ENCODE data around the gene SCRG1.

Gene SCRG1

GRCh38 chr4:173343832-173344397 lies 55.0 kb downstream of the SCRG1 start:
- TF ChIP-seq TCF4 (CRISPR knock-in tag; IDR thresholded peaks at IDR 0.05; ENCODE audit: borderline replicate concordance) (no peak), ZNF8 (CRISPR knock-in tag; IDR thresholded peaks at IDR 0.05) (no peak)
- no peak for ATAC-seq

DNA sequence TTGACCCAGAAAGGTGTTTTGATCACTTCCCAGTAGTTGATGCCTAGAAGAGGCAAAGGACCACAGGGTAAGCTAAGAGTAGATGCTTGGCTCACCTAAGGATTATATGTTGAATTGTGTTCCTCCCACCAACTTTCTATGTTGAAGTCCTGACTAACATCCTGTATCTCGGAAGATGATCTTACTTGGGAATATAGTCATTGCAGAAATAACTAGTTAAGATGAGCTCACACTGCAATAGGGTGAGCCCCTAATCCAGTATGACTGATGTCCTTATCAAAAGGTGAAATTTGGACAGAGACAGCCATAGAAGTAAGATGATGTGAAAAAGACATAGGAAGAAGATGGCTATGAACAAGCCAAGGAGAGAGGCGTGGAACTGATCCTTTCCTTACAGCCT lies 61.5 kb downstream of the SCRG1 start:
- TF ChIP-seq ZNF8 (CRISPR knock-in tag; IDR thresholded peaks at IDR 0.05) (no peak), TOX (CRISPR knock-in tag; IDR thresholded peaks at IDR 0.05; ENCODE audit: borderline replicate concordance) (no peak), BACH2 (CRISPR knock-in tag; IDR thresholded peaks at IDR 0.05; ENCODE audit: borderline replicate concordance) (no peak), ZNF70 (CRISPR knock-in tag; IDR thresholded peaks at IDR 0.05) (no peak), SNAI2 (CRISPR knock-in tag; IDR thresholded peaks at IDR 0.05) (no peak), ZNF565 (CRISPR knock-in tag; conservative IDR thresholded peaks at IDR 0.05; ENCODE audit: low read depth) (no peak), PATZ1 (CRISPR knock-in tag; IDR thresholded peaks at IDR 0.05; ENCODE audit: borderline replicate concordance) (no peak), ISL1 (CRISPR knock-in tag; IDR thresholded peaks at IDR 0.05) (no peak), RARB (CRISPR knock-in tag; IDR thresholded peaks at IDR 0.05) (no peak)
- TF ChIP-seq, protein P1, sequence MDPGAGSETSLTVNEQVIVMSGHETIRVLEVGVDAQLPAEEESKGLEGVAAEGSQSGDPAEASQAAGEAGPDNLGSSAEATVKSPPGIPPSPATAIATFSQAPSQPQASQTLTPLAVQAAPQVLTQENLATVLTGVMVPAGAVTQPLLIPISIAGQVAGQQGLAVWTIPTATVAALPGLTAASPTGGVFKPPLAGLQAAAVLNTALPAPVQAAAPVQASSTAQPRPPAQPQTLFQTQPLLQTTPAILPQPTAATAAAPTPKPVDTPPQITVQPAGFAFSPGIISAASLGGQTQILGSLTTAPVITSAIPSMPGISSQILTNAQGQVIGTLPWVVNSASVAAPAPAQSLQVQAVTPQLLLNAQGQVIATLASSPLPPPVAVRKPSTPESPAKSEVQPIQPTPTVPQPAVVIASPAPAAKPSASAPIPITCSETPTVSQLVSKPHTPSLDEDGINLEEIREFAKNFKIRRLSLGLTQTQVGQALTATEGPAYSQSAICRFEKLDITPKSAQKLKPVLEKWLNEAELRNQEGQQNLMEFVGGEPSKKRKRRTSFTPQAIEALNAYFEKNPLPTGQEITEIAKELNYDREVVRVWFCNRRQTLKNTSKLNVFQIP (CRISPR knock-in tag; IDR thresholded peaks at IDR 0.05; ENCODE audit: borderline replicate concordance, low read depth), result no peak
- TF ChIP-seq, protein P2, sequence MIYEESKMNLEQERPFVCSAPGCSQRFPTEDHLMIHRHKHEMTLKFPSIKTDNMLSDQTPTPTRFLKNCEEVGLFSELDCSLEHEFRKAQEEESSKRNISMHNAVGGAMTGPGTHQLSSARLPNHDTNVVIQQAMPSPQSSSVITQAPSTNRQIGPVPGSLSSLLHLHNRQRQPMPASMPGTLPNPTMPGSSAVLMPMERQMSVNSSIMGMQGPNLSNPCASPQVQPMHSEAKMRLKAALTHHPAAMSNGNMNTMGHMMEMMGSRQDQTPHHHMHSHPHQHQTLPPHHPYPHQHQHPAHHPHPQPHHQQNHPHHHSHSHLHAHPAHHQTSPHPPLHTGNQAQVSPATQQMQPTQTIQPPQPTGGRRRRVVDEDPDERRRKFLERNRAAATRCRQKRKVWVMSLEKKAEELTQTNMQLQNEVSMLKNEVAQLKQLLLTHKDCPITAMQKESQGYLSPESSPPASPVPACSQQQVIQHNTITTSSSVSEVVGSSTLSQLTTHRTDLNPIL (CRISPR knock-in tag; IDR thresholded peaks at IDR 0.05; ENCODE audit: low read depth), result no peak
- TF ChIP-seq, protein P3, sequence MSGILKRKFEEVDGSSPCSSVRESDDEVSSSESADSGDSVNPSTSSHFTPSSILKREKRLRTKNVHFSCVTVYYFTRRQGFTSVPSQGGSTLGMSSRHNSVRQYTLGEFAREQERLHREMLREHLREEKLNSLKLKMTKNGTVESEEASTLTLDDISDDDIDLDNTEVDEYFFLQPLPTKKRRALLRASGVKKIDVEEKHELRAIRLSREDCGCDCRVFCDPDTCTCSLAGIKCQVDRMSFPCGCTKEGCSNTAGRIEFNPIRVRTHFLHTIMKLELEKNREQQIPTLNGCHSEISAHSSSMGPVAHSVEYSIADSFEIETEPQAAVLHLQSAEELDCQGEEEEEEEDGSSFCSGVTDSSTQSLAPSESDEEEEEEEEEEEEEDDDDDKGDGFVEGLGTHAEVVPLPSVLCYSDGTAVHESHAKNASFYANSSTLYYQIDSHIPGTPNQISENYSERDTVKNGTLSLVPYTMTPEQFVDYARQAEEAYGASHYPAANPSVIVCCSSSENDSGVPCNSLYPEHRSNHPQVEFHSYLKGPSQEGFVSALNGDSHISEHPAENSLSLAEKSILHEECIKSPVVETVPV (CRISPR knock-in tag; IDR thresholded peaks at IDR 0.05), result no peak
- ATAC-seq, result no peak

DNA sequence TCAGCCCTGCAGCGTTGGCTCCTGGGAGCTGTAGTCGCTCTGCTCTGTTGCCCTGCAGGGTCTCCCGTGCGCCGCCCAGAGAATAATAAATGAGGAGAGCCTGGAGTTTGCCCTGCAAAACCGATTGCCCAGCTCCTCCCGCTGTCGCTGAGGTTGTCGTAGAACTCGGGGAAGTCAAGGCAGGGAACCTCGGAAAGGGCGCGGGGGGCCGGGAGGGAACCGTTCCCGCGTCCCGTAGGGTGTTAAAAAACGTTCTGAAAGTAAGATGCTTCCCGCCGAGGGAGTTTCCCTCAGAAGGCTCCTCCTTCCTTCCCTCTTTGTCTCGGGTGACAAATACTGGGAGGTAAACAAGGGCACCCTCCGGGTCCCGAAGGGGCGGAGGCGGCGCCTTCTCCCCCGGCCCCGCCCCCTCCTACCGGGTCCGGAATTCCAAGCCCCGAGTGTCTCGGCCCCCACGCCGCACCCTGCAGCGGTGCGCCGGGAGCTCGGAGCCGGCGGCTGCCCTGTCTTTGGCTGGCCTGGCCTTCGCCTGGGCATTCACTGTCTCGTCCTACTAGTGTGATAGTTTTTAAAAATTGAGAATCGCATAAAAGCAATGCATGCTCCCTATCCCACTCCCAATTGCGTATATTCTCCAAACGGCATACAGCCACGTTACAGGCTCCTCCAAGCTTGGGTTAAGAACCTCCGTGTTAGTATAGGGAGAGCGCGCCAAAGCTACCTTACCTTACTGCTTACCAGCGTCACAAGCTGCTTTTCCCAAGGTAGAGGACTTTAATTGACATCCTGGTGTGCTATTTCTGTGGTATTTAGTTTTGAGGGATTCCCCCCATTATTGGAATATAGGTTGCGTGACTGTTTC lies 63.8 kb downstream of the SCRG1 start:
- peak; percentile 70 for ATAC-seq
- TF ChIP-seq ZNF8 (CRISPR knock-in tag; IDR thresholded peaks at IDR 0.05) (0 out of 2 replicates have a peak, but pooled peaks have one; percentile 6), ZNF70 (CRISPR knock-in tag; IDR thresholded peaks at IDR 0.05) (no peak), ZNF565 (CRISPR knock-in tag; conservative IDR thresholded peaks at IDR 0.05; ENCODE audit: low read depth) (no peak), ZFP3 (CRISPR knock-in tag; IDR thresholded peaks at IDR 0.05) (no peak), ZFP30 (CRISPR knock-in tag; IDR thresholded peaks at IDR 0.05) (no peak)

All from SK-N-SH treated with all-trans-retinoic acid at 6 μM for 48 hours (cell line).